Fibroblast of lung (primary cell): ENCODE data around the gene MAGEB2. TPM values are rescaled to one million over a fixed set of nuclear protein-coding genes. Genes with fewer than 3 reads are reported as not detected.

Experiments used
- DNase-seq, 2 donors: peaks; one replicate each; pipeline versions ENCODE4 v3.0.0 to v3.0.0-alpha.2; 2010; ENCODE audit warnings: low read depth in 2 of 2
- H2AFZ ChIP-seq: 2 replicates; pipeline ENCODE4 v1.5.1; 2012; ENCODE audit warnings: low read length, control low read depth, inconsistent platforms
- H3K27ac ChIP-seq: 2 replicates; pipeline ENCODE4 v1.5.1; 2011; ENCODE audit warnings: low read length, control low read depth; ENCODE audit not compliant: insufficient read depth
- H3K27me3 ChIP-seq: 2 replicates; pipeline ENCODE4 v1.5.1; 2011; ENCODE audit warnings: mild to moderate bottlenecking, low read length; ENCODE audit not compliant: control insufficient read depth, insufficient read depth
- H3K36me3 ChIP-seq: 2 replicates; pipeline ENCODE4 v1.5.1; 2011; ENCODE audit warnings: low read length; ENCODE audit not compliant: control insufficient read depth, insufficient read depth
- H3K4me1 ChIP-seq: 2 replicates; pipeline ENCODE4 v1.5.1; 2011; ENCODE audit warnings: low read length; ENCODE audit not compliant: control insufficient read depth, insufficient read depth; ENCODE audit errors: extremely low read depth
- H3K4me2 ChIP-seq: 2 replicates; pipeline ENCODE4 v1.5.1; 2011; ENCODE audit warnings: low read length, control low read depth; ENCODE audit not compliant: insufficient read depth; ENCODE audit errors: extremely low read depth
- H3K4me3 ChIP-seq, 4 experiments: fragments of 200-600 bp in 1 of 4; sonication (generic) in 1 of 4; replicated peaks in 1 of 4; 2 replicates each; pipeline ENCODE4 v1.5.1; 2011 to 2016; ENCODE audit warnings: low read length in 4 of 4, low read depth in 3 of 4, mild to moderate bottlenecking in 3 of 4, control low read depth in 2 of 4, inconsistent platforms in 1 of 4, mixed read lengths in 1 of 4; ENCODE audit not compliant: insufficient read depth in 1 of 4; ENCODE audit errors: control extremely low read depth in 1 of 4
- H3K79me2 ChIP-seq: 2 replicates; pipeline ENCODE4 v1.5.1; 2012; ENCODE audit warnings: mild to moderate bottlenecking, low read length, inconsistent platforms; ENCODE audit not compliant: control insufficient read depth, insufficient read depth
- H3K9ac ChIP-seq: 2 replicates; pipeline ENCODE4 v1.5.1; 2011; ENCODE audit warnings: mild to moderate bottlenecking, low read length, control low read depth; ENCODE audit not compliant: insufficient read depth
- H3K9me3 ChIP-seq: 2 replicates; pipeline ENCODE4 v1.5.1; 2012; ENCODE audit warnings: low read depth, low read length; ENCODE audit not compliant: control insufficient read depth, insufficient read depth
- H4K20me1 ChIP-seq: 2 replicates; pipeline ENCODE4 v1.5.1; 2011; ENCODE audit warnings: low read length; ENCODE audit not compliant: control insufficient read depth, insufficient read depth; ENCODE audit errors: extremely low read depth
- EZH2 ChIP-seq: IDR thresholded peaks from 2 replicates; pipeline ENCODE4 v1.5.1; 2012; ENCODE audit warnings: low read length, control low read depth, mild to moderate bottlenecking; ENCODE audit errors: missing control alignments
- polyA plus RNA-seq, 2 donors: library from polyadenylated mRNA; depleted of rRNA in 1 of 2; stranded (reverse) in 1 of 2; unstranded in 1 of 2; fragments of >200 nt; gene quantifications; 2 replicates each; pipeline ENCODE4 v1.2.1, GENCODE V29; 2011 to 2012; ENCODE audit warnings: missing spikeins in 1 of 2
- total RNA-seq: library from RNA; depleted of rRNA; stranded (reverse); fragments of >200 nt; gene quantifications from 2 replicates; pipeline ENCODE4 v1.2.1, GENCODE V29; 2014
- TF ChIP-seq, protein P1 (sequence below), 2 donors: IDR thresholded peaks in 1 of 2; conservative IDR thresholded peaks in 1 of 2; 1 replicate in 1 of 2; 2 replicates in 1 of 2; pipeline ENCODE4 v1.5.1; 2011 to 2012; ENCODE audit warnings: low read length in 2 of 2, control low read depth in 1 of 2, inconsistent platforms in 1 of 2, low read depth in 1 of 2, mild to moderate bottlenecking in 1 of 2

Gene MAGEB2
- total and polyA plus RNA-seq, 2 donors (not counting 1 experiment from before 2014, with no cell fraction given) = not detected

- no peak overlapping the region for H3K4me2 ChIP-seq
- no peak overlapping the region for H3K27ac ChIP-seq
- no peak for DNase-seq
- H3K4me1 ChIP-seq = no peaks in the 10 kb centered on the region
- no peaks in the 10 kb centered on the region for H4K20me1 ChIP-seq
- H3K27me3 ChIP-seq = no peaks in the 10 kb centered on the region
- H3K36me3 ChIP-seq = no peaks in the 10 kb centered on the region
- no peak overlapping the region for H3K9ac ChIP-seq
- TF ChIP-seq EZH2 = no peak
- TF ChIP-seq, protein P1, sequence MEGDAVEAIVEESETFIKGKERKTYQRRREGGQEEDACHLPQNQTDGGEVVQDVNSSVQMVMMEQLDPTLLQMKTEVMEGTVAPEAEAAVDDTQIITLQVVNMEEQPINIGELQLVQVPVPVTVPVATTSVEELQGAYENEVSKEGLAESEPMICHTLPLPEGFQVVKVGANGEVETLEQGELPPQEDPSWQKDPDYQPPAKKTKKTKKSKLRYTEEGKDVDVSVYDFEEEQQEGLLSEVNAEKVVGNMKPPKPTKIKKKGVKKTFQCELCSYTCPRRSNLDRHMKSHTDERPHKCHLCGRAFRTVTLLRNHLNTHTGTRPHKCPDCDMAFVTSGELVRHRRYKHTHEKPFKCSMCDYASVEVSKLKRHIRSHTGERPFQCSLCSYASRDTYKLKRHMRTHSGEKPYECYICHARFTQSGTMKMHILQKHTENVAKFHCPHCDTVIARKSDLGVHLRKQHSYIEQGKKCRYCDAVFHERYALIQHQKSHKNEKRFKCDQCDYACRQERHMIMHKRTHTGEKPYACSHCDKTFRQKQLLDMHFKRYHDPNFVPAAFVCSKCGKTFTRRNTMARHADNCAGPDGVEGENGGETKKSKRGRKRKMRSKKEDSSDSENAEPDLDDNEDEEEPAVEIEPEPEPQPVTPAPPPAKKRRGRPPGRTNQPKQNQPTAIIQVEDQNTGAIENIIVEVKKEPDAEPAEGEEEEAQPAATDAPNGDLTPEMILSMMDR (conservative IDR thresholded peaks at IDR 0.05 in 1 of 2, IDR thresholded peaks at IDR 0.05 in 1 of 2; ENCODE audit: low read depth in 1 of 2, low read length in 2 of 2) = no peak
- no peaks in the 10 kb centered on the region for H3K9me3 ChIP-seq
- no peak overlapping the region for H3K4me3 ChIP-seq
- H2AFZ ChIP-seq = no peak overlapping the region
- H3K79me2 ChIP-seq = no peaks in the 10 kb centered on the region
Observed at GRCh38 chrX:30219372-30219771, 4.0 kb downstream of the MAGEB2 start.

GRCh38 chrX:30220661-30221060 is 5.3 kb downstream of the MAGEB2 start:
- Histone ChIP-seq H3K4me2 (no peak overlapping the region), H3K27me3 (no peaks in the 10 kb centered on the region), H3K9ac (no peak overlapping the region), H2AFZ (no peak overlapping the region), H3K4me1 (no peaks in the 10 kb centered on the region), H3K4me3 (no peak overlapping the region), H4K20me1 (no peaks in the 10 kb centered on the region), H3K36me3 (no peaks in the 10 kb centered on the region), H3K27ac (no peak overlapping the region), H3K9me3 (no peaks in the 10 kb centered on the region), H3K79me2 (no peaks in the 10 kb centered on the region)
- DNase-seq = no peak
- TF ChIP-seq, protein P1 (conservative IDR thresholded peaks at IDR 0.05 in 1 of 2, IDR thresholded peaks at IDR 0.05 in 1 of 2; ENCODE audit: low read depth in 1 of 2, low read length in 2 of 2) = no peak
- no peak for TF ChIP-seq EZH2

DNA sequence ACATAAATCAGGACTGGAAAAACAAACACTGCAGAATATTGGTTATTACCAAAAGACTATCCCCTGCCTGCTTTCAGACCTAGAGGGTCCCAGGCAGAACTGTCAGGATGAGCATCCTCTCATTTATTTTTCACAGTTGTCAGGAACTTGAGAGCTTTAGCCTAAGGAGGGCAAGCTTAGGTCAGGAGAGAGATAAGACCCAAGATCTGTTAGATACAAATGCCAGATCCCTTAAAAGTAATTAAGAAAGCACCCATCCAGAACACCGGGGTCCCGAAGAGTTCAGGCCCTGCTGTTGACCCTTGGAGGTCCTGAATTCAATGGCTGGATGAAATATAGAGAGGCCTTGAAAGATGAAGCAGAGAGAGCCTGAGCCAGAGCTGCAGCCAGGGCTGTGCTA is 9.2 kb downstream of the MAGEB2 start:
- Histone ChIP-seq H3K36me3 (no peaks in the 10 kb centered on the region), H3K4me1 (no peaks in the 10 kb centered on the region), H2AFZ (no peak overlapping the region), H3K4me3 (no peak overlapping the region), H3K9me3 (no peaks in the 10 kb centered on the region), H4K20me1 (no peaks in the 10 kb centered on the region), H3K4me2 (no peak overlapping the region), H3K27ac (no peak overlapping the region), H3K27me3 (no peaks in the 10 kb centered on the region), H3K9ac (no peak overlapping the region), H3K79me2 (no peaks in the 10 kb centered on the region)
- DNase-seq = no peak
- TF ChIP-seq, protein P1 (conservative IDR thresholded peaks at IDR 0.05 in 1 of 2, IDR thresholded peaks at IDR 0.05 in 1 of 2; ENCODE audit: low read depth in 1 of 2, low read length in 2 of 2) = no peak
- no peak for TF ChIP-seq EZH2
